CD14-positive monocyte (primary cell): Measurements from ENCODE around the gene SSBP3. TPM values are rescaled to one million over a fixed set of nuclear protein-coding genes. Genes with fewer than 3 reads are reported as not detected.
"Not testable (repeated sequence)": the region's sequence is repeated elsewhere in the genome, so short reads cannot be mapped to it uniquely, and the experiment has no call there.

Source experiments
- DNase-seq, 3 donors: peaks; one replicate each; pipeline ENCODE4 v3.0.0-alpha.2; 2011 to 2022
- H2AFZ ChIP-seq: 2 replicates; pipeline ENCODE4 v1.6.0; 2012; ENCODE audit warnings: mild to moderate bottlenecking, low read depth, low read length, inconsistent platforms; ENCODE audit not compliant: insufficient read depth, poor library complexity, severe bottlenecking
- H3K27ac ChIP-seq, 2 donors: 1 replicate in 1 of 2; 2 replicates in 1 of 2; pipeline ENCODE4 v1.5.1; 2012 to 2013; ENCODE audit warnings: low read length in 2 of 2, control low read depth in 1 of 2, inconsistent platforms in 1 of 2, low read depth in 1 of 2, mild to moderate bottlenecking in 1 of 2
- H3K27me3 ChIP-seq, 2 donors: one replicate each; pipeline versions ENCODE4 v1.6.0 to v1.6.1; 2011 to 2013; ENCODE audit warnings: low read length in 2 of 2; ENCODE audit not compliant: control insufficient read depth in 2 of 2, insufficient read depth in 2 of 2
- H3K36me3 ChIP-seq, 2 donors: replicated peaks in 1 of 2; 1 replicate in 1 of 2; 2 replicates in 1 of 2; pipeline versions ENCODE4 v1.5.1 to v1.6.1; 2012 to 2013; ENCODE audit warnings: low read length in 2 of 2, control low read depth in 1 of 2, inconsistent platforms in 1 of 2, mild to moderate bottlenecking in 1 of 2; ENCODE audit not compliant: insufficient read depth in 2 of 2, control insufficient read depth in 1 of 2
- H3K4me1 ChIP-seq, 2 donors: 1 replicate in 1 of 2; 2 replicates in 1 of 2; pipeline versions ENCODE4 v1.5.1 to v1.6.1; 2012 to 2013; ENCODE audit warnings: low read length in 2 of 2, control low read depth in 1 of 2, inconsistent platforms in 1 of 2, mild to moderate bottlenecking in 1 of 2, moderate library complexity in 1 of 2; ENCODE audit not compliant: insufficient read depth in 2 of 2, control insufficient read depth in 1 of 2
- H3K4me2 ChIP-seq: replicated peaks from 2 replicates; pipeline ENCODE3; 2012; ENCODE audit warnings: low read length, moderate library complexity, mild to moderate bottlenecking; ENCODE audit not compliant: poor library complexity, severe bottlenecking; ENCODE audit errors: extremely low read depth
- H3K4me3 ChIP-seq, 3 experiments: fragments of 200-600 bp in 1 of 3; sonication (generic) in 1 of 3; replicated peaks in 1 of 3; 1 replicate in 2 of 3; 2 replicates in 1 of 3; pipeline ENCODE4 v1.5.1; 2011 to 2013; ENCODE audit warnings: low read length in 3 of 3, mild to moderate bottlenecking in 3 of 3, control low read depth in 2 of 3, low read depth in 2 of 3, inconsistent platforms in 1 of 3, moderate library complexity in 1 of 3
- H3K79me2 ChIP-seq: 2 replicates; pipeline ENCODE4 v1.6.0; 2012; ENCODE audit warnings: mild to moderate bottlenecking, control low read depth, inconsistent platforms, low read length, moderate library complexity; ENCODE audit not compliant: insufficient read depth
- H3K9ac ChIP-seq: 2 replicates; pipeline ENCODE4 v1.6.0; 2017; ENCODE audit warnings: low read length, mild to moderate bottlenecking; ENCODE audit not compliant: insufficient read depth, poor library complexity, severe bottlenecking
- H3K9me3 ChIP-seq, 2 donors: replicated peaks in 1 of 2; 1 replicate in 1 of 2; 2 replicates in 1 of 2; pipeline versions ENCODE4 v1.5.1 to v1.6.1; 2012 to 2013; ENCODE audit warnings: low read length in 2 of 2, control low read depth in 1 of 2; ENCODE audit not compliant: control insufficient read depth in 1 of 2, insufficient read depth in 1 of 2
- H4K20me1 ChIP-seq: 2 replicates; pipeline ENCODE4 v1.6.0; 2012; ENCODE audit warnings: mild to moderate bottlenecking, low read length, control low read depth, moderate library complexity; ENCODE audit not compliant: insufficient read depth
- H3K27ac Mint-ChIP-seq, 7 donors: one replicate each; pipeline ENCODE4 v1.8.0; 2020; ENCODE audit warnings: mild to moderate bottlenecking in 7 of 7, mixed read lengths in 7 of 7, moderate library complexity in 6 of 7, inconsistent platforms in 2 of 7
- H3K27me3 Mint-ChIP-seq, 3 donors: one replicate each; pipeline ENCODE4 v1.8.0; 2021 to 2022; ENCODE audit warnings: low read depth in 3 of 3, mild to moderate bottlenecking in 3 of 3, mixed read lengths in 3 of 3, moderate library complexity in 3 of 3, inconsistent platforms in 1 of 3
- H3K36me3 Mint-ChIP-seq, 2 donors: one replicate each; pipeline ENCODE4 v1.8.0; 2020; ENCODE audit warnings: mixed read lengths in 2 of 2, inconsistent platforms in 1 of 2, mild to moderate bottlenecking in 1 of 2
- H3K4me1 Mint-ChIP-seq: one replicate; pipeline ENCODE4 v1.8.0; 2020; ENCODE audit warnings: mild to moderate bottlenecking, mixed read lengths
- H3K4me3 Mint-ChIP-seq, 2 donors: one replicate each; pipeline ENCODE4 v1.8.0; 2020; ENCODE audit warnings: mild to moderate bottlenecking in 2 of 2, mixed read lengths in 2 of 2, moderate library complexity in 1 of 2
- H3K9me3 Mint-ChIP-seq, 7 donors: one replicate each; pipeline ENCODE4 v1.8.0; 2020 to 2022; ENCODE audit warnings: mixed read lengths in 7 of 7, mild to moderate bottlenecking in 6 of 7, moderate library complexity in 6 of 7, inconsistent platforms in 2 of 7
- WGBS: methylation state at CpG from one replicate; pipeline ENCODE4 v1.1.5; 2013; ENCODE audit warnings: missing lambda C conversion rate; ENCODE audit not compliant: insufficient coverage; 5-methylcytosine and 5-hydroxymethylcytosine counted together
- intact Hi-C, 2 donors: fragments of 100-400 bp; cut with micrococcal nuclease; formaldehyde crosslinking; loops; one replicate each; pipeline versions ENCODE4 v1.15.0 to v1.15.1; 2023
- polyA plus RNA-seq, 3 donors: library from polyadenylated mRNA; depleted of rRNA in 1 of 3; unstranded in 2 of 3; stranded (reverse) in 1 of 3; fragments of 300-500 nt in 2 of 3; fragments of >200 nt in 1 of 3; fragmentation: Illumina TruSeq in 2 of 3; gene quantifications; 1 replicate in 2 of 3; 2 replicates in 1 of 3; pipeline ENCODE4 v1.2.3, GENCODE V29; 2012 to 2021
- TF ChIP-seq, protein P1 (sequence below): fragments of 200-600 bp; IDR thresholded peaks from one replicate; pipeline ENCODE4 v1.8.0; 2022; ENCODE audit warnings: antibody characterized with exemption, mild to moderate bottlenecking

The SSBP3 gene
- polyA plus RNA-seq, 3 donors, result 4.1 to 30.7 (median 4.3) TPM

- no peak overlapping the region for H3K27ac Mint-ChIP-seq
- no peak overlapping the region for H3K4me3 Mint-ChIP-seq
- TF ChIP-seq, protein P1, sequence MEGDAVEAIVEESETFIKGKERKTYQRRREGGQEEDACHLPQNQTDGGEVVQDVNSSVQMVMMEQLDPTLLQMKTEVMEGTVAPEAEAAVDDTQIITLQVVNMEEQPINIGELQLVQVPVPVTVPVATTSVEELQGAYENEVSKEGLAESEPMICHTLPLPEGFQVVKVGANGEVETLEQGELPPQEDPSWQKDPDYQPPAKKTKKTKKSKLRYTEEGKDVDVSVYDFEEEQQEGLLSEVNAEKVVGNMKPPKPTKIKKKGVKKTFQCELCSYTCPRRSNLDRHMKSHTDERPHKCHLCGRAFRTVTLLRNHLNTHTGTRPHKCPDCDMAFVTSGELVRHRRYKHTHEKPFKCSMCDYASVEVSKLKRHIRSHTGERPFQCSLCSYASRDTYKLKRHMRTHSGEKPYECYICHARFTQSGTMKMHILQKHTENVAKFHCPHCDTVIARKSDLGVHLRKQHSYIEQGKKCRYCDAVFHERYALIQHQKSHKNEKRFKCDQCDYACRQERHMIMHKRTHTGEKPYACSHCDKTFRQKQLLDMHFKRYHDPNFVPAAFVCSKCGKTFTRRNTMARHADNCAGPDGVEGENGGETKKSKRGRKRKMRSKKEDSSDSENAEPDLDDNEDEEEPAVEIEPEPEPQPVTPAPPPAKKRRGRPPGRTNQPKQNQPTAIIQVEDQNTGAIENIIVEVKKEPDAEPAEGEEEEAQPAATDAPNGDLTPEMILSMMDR, result no peak
- no peaks in the 10 kb centered on the region for H3K36me3 Mint-ChIP-seq
- H3K27ac ChIP-seq, result no peak overlapping the region
- intact Hi-C loops, result no loop called here
- H3K27me3 Mint-ChIP-seq, result peaks cover 2 to 5% (median 3%) of the 10 kb centered on the region in 3 donors
- H3K4me1 Mint-ChIP-seq, result peaks cover 12% of the 10 kb centered on the region
- no peak overlapping the region for H3K9ac ChIP-seq
- H3K27me3 ChIP-seq, result no peaks in the 10 kb centered on the region
- no peak overlapping the region for H3K4me3 ChIP-seq
- no peak overlapping the region for H2AFZ ChIP-seq
- no CpG with 5 or more reads among the region's 4 CpGs for WGBS
- H4K20me1 ChIP-seq, result no peaks in the 10 kb centered on the region
- H3K4me2 ChIP-seq, result no peak overlapping the region
- peaks cover 0 to 2% (median 0%) of the 10 kb centered on the region in 7 donors for H3K9me3 Mint-ChIP-seq
- H3K36me3 ChIP-seq, result no peaks in the 10 kb centered on the region
- no peaks in the 10 kb centered on the region for H3K9me3 ChIP-seq
- H3K4me1 ChIP-seq, result peaks cover 0 to 5% of the 10 kb centered on the region in 2 donors
- DNase-seq, result no peak
- H3K79me2 ChIP-seq, result no peaks in the 10 kb centered on the region
Observed at GRCh38 chr1:54421101-54421504, 14.9 kb upstream of the SSBP3 start.

- H3K9me3 Mint-ChIP-seq, H3K4me3 Mint-ChIP-seq, H3K4me3 ChIP-seq, H3K27ac Mint-ChIP-seq, intact Hi-C loops, H3K9me3 ChIP-seq, H3K4me1 ChIP-seq, H3K27me3 ChIP-seq, DNase-seq, H2AFZ ChIP-seq, H3K79me2 ChIP-seq, H3K36me3 Mint-ChIP-seq, H3K27ac ChIP-seq, H4K20me1 ChIP-seq, H3K4me2 ChIP-seq, H3K9ac ChIP-seq, H3K36me3 ChIP-seq: not testable (repeated sequence)
- H3K4me1 Mint-ChIP-seq, result peaks cover 12% of the 10 kb centered on the region
- WGBS, result 100% methylated on average over 4 of the region's 6 CpGs
- H3K27me3 Mint-ChIP-seq, result peaks cover 2 to 15% (median 10%) of the 10 kb centered on the region in 3 donors
Observed at GRCh38 chr1:54418598-54418997, 12.4 kb upstream of the SSBP3 start.
